ENCODE results near the gene STOML1. TPM values are rescaled to one million over a fixed set of nuclear protein-coding genes. Genes with fewer than 3 reads are reported as not detected.

STOML1 gene
- total RNA-seq, 1 donor from 2014 or later: 14.3 TPM

- Mint-ChIP-seq H3K36me3 (ENCODE audit: low read depth, unreplicated experiment) (peaks cover 36% of the 10 kb centered on the region), H3K27ac (ENCODE audit: unreplicated experiment) (peak overlapping the region; percentile 98), H3K4me1 (ENCODE audit: unreplicated experiment) (peaks cover 77% of the 10 kb centered on the region), H3K27me3 (ENCODE audit: unreplicated experiment) (no peaks in the 10 kb centered on the region), H3K4me3 (ENCODE audit: unreplicated experiment) (no peak overlapping the region), H3K9me3 (ENCODE audit: unreplicated experiment) (no peaks in the 10 kb centered on the region)
- no peak for TF ChIP-seq CTCF (IDR thresholded peaks at IDR 0.05; ENCODE audit: unreplicated experiment)
- peak; percentile 65 for DNase-seq (ENCODE audit: low spot score)
These were observed 19.5 kb upstream of the STOML1 start for GRCh38 chr15:74011610-74012009.

GRCh38 chr15:74010929-74011540 lies 18.9 kb upstream of the STOML1 start:
- Mint-ChIP-seq H3K4me3 (ENCODE audit: unreplicated experiment) (no peak overlapping the region), H3K27ac (ENCODE audit: unreplicated experiment) (peak overlapping the region; percentile 98)
- TF ChIP-seq CTCF (IDR thresholded peaks at IDR 0.05; ENCODE audit: unreplicated experiment): no peak

GRCh38 chr15:74008901-74009300 lies 16.8 kb upstream of the STOML1 start:
- H3K9me3 Mint-ChIP-seq (ENCODE audit: unreplicated experiment): no peaks in the 10 kb centered on the region
- H3K27me3 Mint-ChIP-seq (ENCODE audit: unreplicated experiment): no peaks in the 10 kb centered on the region
- no peak for DNase-seq (ENCODE audit: low spot score)
- no peak overlapping the region for H3K4me3 Mint-ChIP-seq (ENCODE audit: unreplicated experiment)
- no peak for TF ChIP-seq CTCF (IDR thresholded peaks at IDR 0.05; ENCODE audit: unreplicated experiment)
- peaks cover 73% of the 10 kb centered on the region for H3K4me1 Mint-ChIP-seq (ENCODE audit: unreplicated experiment)
- peak overlapping the region; percentile 87 for H3K27ac Mint-ChIP-seq (ENCODE audit: unreplicated experiment)
- peaks cover 34% of the 10 kb centered on the region for H3K36me3 Mint-ChIP-seq (ENCODE audit: low read depth, unreplicated experiment)

More at GRCh38 chr15:74010929-74011540, 18.9 kb upstream of the STOML1 start:
- H3K27me3 Mint-ChIP-seq (ENCODE audit: unreplicated experiment): no peaks in the 10 kb centered on the region
- H3K4me1 Mint-ChIP-seq (ENCODE audit: unreplicated experiment): peaks cover 81% of the 10 kb centered on the region
- DNase-seq (ENCODE audit: low spot score): no peak
- H3K9me3 Mint-ChIP-seq (ENCODE audit: unreplicated experiment): no peaks in the 10 kb centered on the region
- peaks cover 40% of the 10 kb centered on the region for H3K36me3 Mint-ChIP-seq (ENCODE audit: low read depth, unreplicated experiment)

- TF ChIP-seq CTCF (IDR thresholded peaks at IDR 0.05; ENCODE audit: unreplicated experiment): no peak
- peaks cover 38% of the 10 kb centered on the region for H3K36me3 Mint-ChIP-seq (ENCODE audit: low read depth, unreplicated experiment)
- no peak for DNase-seq (ENCODE audit: low spot score)
- peak overlapping the region; percentile 59 for H3K27ac Mint-ChIP-seq (ENCODE audit: unreplicated experiment)
- H3K9me3 Mint-ChIP-seq (ENCODE audit: unreplicated experiment): no peaks in the 10 kb centered on the region
- no peaks in the 10 kb centered on the region for H3K27me3 Mint-ChIP-seq (ENCODE audit: unreplicated experiment)
- peaks cover 67% of the 10 kb centered on the region for H3K4me1 Mint-ChIP-seq (ENCODE audit: unreplicated experiment)
- peak overlapping the region; percentile 73 for H3K4me3 Mint-ChIP-seq (ENCODE audit: unreplicated experiment)
These were observed 15.8 kb upstream of the STOML1 start for GRCh38 chr15:74007820-74008371.

Data from endothelial cell (in vitro differentiated cells).